SK-N-SH (cell line): ENCODE data around the gene PRKACB. TPM values are rescaled to one million over a fixed set of nuclear protein-coding genes. Genes with fewer than 3 reads are reported as not detected.

Experiments
- CTCF ChIA-PET: fragments of 300-600, 350-600 bp; formaldehyde crosslinking; extraction: SDS; loops from one replicate; lab custom pipeline; 2021; lab: Yijun Ruan, JAX
- POLR2A ChIA-PET: fragments of 350-600 bp; sonication (Branson Sonifier 250); formaldehyde crosslinking; extraction: SDS; loops from one replicate; lab custom pipeline; 2020; ENCODE audit warnings: antibody characterized with exemption, inconsistent platforms; lab: Yijun Ruan, JAX
- DNase-seq: peaks from one replicate; pipeline ENCODE4 v3.0.0; 2012
- H2AFZ ChIP-seq: fragments of 200-600 bp; sonication (generic); 2 replicates; pipeline ENCODE4 v1.8.1; 2016; ENCODE audit warnings: antibody characterized with exemption, mild to moderate bottlenecking, low read depth
- H3F3A ChIP-seq: fragments of 200-600 bp; sonication (generic); replicated peaks from 2 replicates; pipeline ENCODE3; 2016; ENCODE audit warnings: antibody characterized with exemption, mild to moderate bottlenecking; ENCODE audit not compliant: insufficient read depth
- H3K27ac ChIP-seq, 2 experiments: fragments of 200-500 bp in 1 of 2; fragments of 200-600 bp in 1 of 2; sonication (Bioruptor generic) in 1 of 2; sonication (generic), shearing (Covaris generic) in 1 of 2; 2 replicates each; pipeline versions ENCODE4 v1.5.1 to v1.6.1; 2014 to 2016; ENCODE audit warnings: low read depth in 2 of 2, inconsistent platforms in 1 of 2, low read length in 1 of 2, mild to moderate bottlenecking in 1 of 2, mixed read lengths in 1 of 2
- H3K27me3 ChIP-seq: fragments of 200-600 bp; sonication (generic), shearing (Covaris generic); 2 replicates; pipeline ENCODE4 v1.6.1; 2016; ENCODE audit warnings: mixed run types; ENCODE audit not compliant: insufficient read depth
- H3K36me3 ChIP-seq, 2 experiments: fragments of 200-500 bp in 1 of 2; fragments of 200-600 bp in 1 of 2; sonication (Bioruptor generic) in 1 of 2; sonication (generic) in 1 of 2; replicated peaks in 1 of 2; 2 replicates each; pipeline versions ENCODE3 to v1.5.1; 2014 to 2016; ENCODE audit warnings: low read length in 1 of 2, mild to moderate bottlenecking in 1 of 2; ENCODE audit not compliant: insufficient read depth in 2 of 2, control insufficient read depth in 1 of 2
- H3K4me1 ChIP-seq, 2 experiments: fragments of 200-500 bp in 1 of 2; fragments of 200-600 bp in 1 of 2; sonication (Bioruptor generic) in 1 of 2; sonication (generic), shearing (Covaris generic) in 1 of 2; 2 replicates each; pipeline versions ENCODE4 v1.5.1 to v1.6.1; 2014 to 2016; ENCODE audit warnings: low read depth in 1 of 2, low read length in 1 of 2, mixed run types in 1 of 2; ENCODE audit not compliant: insufficient read depth in 2 of 2, control insufficient read depth in 1 of 2
- H3K4me2 ChIP-seq: fragments of 200-600 bp; sonication (generic), shearing (Covaris generic); 2 replicates; pipeline ENCODE4 v1.6.1; 2017; ENCODE audit warnings: mixed run types
- H3K4me3 ChIP-seq, 2 experiments: fragments of 200-500 bp in 1 of 2; fragments of 200-600 bp in 1 of 2; sonication (Bioruptor generic) in 1 of 2; sonication (generic), shearing (Covaris generic) in 1 of 2; 2 replicates each; pipeline versions ENCODE4 v1.5.1 to v1.8.1; 2014 to 2016; ENCODE audit warnings: low read depth in 2 of 2, inconsistent platforms in 1 of 2, low read length in 1 of 2, mild to moderate bottlenecking in 1 of 2, mixed read lengths in 1 of 2, moderate library complexity in 1 of 2
- H3K79me2 ChIP-seq: fragments of 200-600 bp; sonication (generic); 2 replicates; pipeline ENCODE4 v1.8.1; 2017; ENCODE audit warnings: mild to moderate bottlenecking; ENCODE audit not compliant: insufficient read depth
- H3K9ac ChIP-seq: fragments of 200-600 bp; sonication (generic); 2 replicates; pipeline ENCODE4 v1.6.1; 2017; ENCODE audit warnings: mixed run types
- H3K9me2 ChIP-seq: fragments of 200-600 bp; sonication (generic); 2 replicates; pipeline ENCODE4 v1.6.1; 2017; ENCODE audit warnings: mixed run types
- H3K9me3 ChIP-seq: fragments of 200-600 bp; sonication (generic); 2 replicates; pipeline ENCODE4 v1.6.1; 2017; ENCODE audit warnings: mixed run types, mild to moderate bottlenecking, moderate library complexity
- H4K20me1 ChIP-seq: fragments of 200-600 bp; sonication (generic); 2 replicates; pipeline ENCODE4 v1.6.1; 2017; ENCODE audit warnings: mild to moderate bottlenecking, mixed run types; ENCODE audit not compliant: insufficient read depth
- ELF1 ChIP-seq: IDR thresholded peaks from 2 replicates; pipeline ENCODE4 v1.4.0; 2012
- EZH2phosphoT487 ChIP-seq: fragments of 200-600 bp; sonication (generic); IDR thresholded peaks from 2 replicates; pipeline ENCODE4 v1.6.1; 2017; ENCODE audit warnings: low read depth, mixed run types, mild to moderate bottlenecking, antibody characterized with exemption, moderate library complexity, borderline replicate concordance
- FOSL2 ChIP-seq: IDR thresholded peaks from 2 replicates; pipeline ENCODE4 v1.4.0; 2012; ENCODE audit warnings: low read depth, mild to moderate bottlenecking, moderate library complexity, borderline replicate concordance
- FOXM1 ChIP-seq: IDR thresholded peaks from 2 replicates; pipeline ENCODE4 v1.4.0; 2012; ENCODE audit warnings: low read depth, mild to moderate bottlenecking
- GABPA ChIP-seq: IDR thresholded peaks from 2 replicates; pipeline ENCODE4 v1.4.0; 2012; ENCODE audit warnings: low read depth, mild to moderate bottlenecking
- IRF3 ChIP-seq: fragments of 150-350 bp; IDR thresholded peaks from 2 replicates; pipeline ENCODE4 v1.6.1; 2016; ENCODE audit warnings: mild to moderate bottlenecking, low read depth, low read length
- JUND ChIP-seq: IDR thresholded peaks from 2 replicates; pipeline ENCODE4 v1.4.0; 2012
- MEF2A ChIP-seq: IDR thresholded peaks from 2 replicates; pipeline ENCODE4 v1.4.0; 2012; ENCODE audit warnings: low read depth, borderline replicate concordance
- POLR2AphosphoS5 ChIP-seq: IDR thresholded peaks from 2 replicates; pipeline ENCODE4 v1.6.1; 2012; ENCODE audit warnings: low read depth, low read length
- RFX5 ChIP-seq: IDR thresholded peaks from 2 replicates; pipeline ENCODE4 v1.6.1; 2012; ENCODE audit warnings: mild to moderate bottlenecking, improper control_type of control experiment, low read length
- RXRA ChIP-seq: IDR thresholded peaks from 2 replicates; pipeline ENCODE4 v1.4.0; 2012; ENCODE audit warnings: low read depth, mild to moderate bottlenecking, borderline replicate concordance
- SIN3A ChIP-seq: IDR thresholded peaks from 2 replicates; pipeline ENCODE4 v1.6.1; 2012; ENCODE audit warnings: low read depth, mild to moderate bottlenecking, low read length, moderate library complexity, borderline replicate concordance
- SMC3 ChIP-seq: IDR thresholded peaks from 2 replicates; pipeline ENCODE4 v1.6.1; 2012; ENCODE audit warnings: low read depth, low read length, improper control_type of control experiment
- USF1 ChIP-seq: IDR thresholded peaks from 2 replicates; pipeline ENCODE4 v1.4.0; 2012; ENCODE audit warnings: low read depth, borderline replicate concordance
- YY1 ChIP-seq: IDR thresholded peaks from 2 replicates; pipeline ENCODE4 v1.4.0; 2012; ENCODE audit warnings: low read depth, mild to moderate bottlenecking
- WGBS: methylation state at CpG from one replicate; pipeline ENCODE4 v1.1.6; 2017; ENCODE audit warnings: low lambda C conversion rate; 5-methylcytosine and 5-hydroxymethylcytosine counted together
- polyA plus RNA-seq, 3 experiments: library from polyadenylated mRNA; depleted of rRNA; stranded (reverse); fragments of >200 nt; gene quantifications; 2 replicates each; pipeline ENCODE4 v1.2.3, GENCODE V29; 2012
- TF ChIP-seq, protein P1 (sequence below): IDR thresholded peaks from 2 replicates; pipeline ENCODE4 v1.6.1; 2012; ENCODE audit warnings: mild to moderate bottlenecking, low read depth, low read length, moderate library complexity
- TF ChIP-seq, protein P2 (sequence below): fragments of 200-600 bp; sonication (generic); IDR thresholded peaks from 2 replicates; pipeline ENCODE4 v1.6.1; 2017; ENCODE audit warnings: antibody characterized with exemption, mild to moderate bottlenecking, moderate library complexity

Gene PRKACB
- polyA plus RNA-seq, 1 of the 3 experiments (the other 2 are of a cell fraction): 7.5 TPM

DNA sequence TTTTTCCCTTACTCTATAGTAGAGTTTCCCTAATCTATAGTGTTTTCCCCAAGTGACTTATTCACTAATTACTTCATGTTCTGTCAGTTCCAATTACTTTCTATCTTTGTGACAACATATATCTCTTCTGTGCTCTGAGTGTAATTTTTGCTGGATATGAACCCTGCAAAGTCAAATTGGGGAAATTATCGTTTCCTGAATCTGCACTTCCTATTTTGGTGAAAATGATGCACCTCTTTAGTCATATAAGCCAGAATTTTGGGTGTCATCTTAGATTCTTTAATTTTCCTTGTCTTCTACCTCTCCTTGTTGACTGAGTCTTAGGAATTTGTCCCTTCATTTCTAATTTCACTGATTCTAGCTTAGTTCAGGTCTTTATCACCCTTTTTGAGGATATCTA is 33.4 kb upstream of the PRKACB start:
- no peaks in the 10 kb centered on the region for H3K4me1 ChIP-seq

GRCh38 chr1:84116558-84116957 is 27.5 kb upstream of the PRKACB start:
- H3K9ac ChIP-seq: no peak overlapping the region
- ChIA-PET POLR2A (no interaction called here), CTCF (interaction anchor here (1.2 to 2.2 kb wide), 2 partner anchors 10 to 184 kb away, joined by 5 read pairs; no protein-coding TSS in a partner anchor)
- no peaks in the 10 kb centered on the region for H3K9me2 ChIP-seq
- H3K27me3 ChIP-seq: no peaks in the 10 kb centered on the region
- no peak for DNase-seq
- no peak overlapping the region for H2AFZ ChIP-seq
- H3K4me3 ChIP-seq: no peak overlapping the region
- H3F3A ChIP-seq: no peaks in the 10 kb centered on the region
- no peak overlapping the region for H3K27ac ChIP-seq
- no peaks in the 10 kb centered on the region for H4K20me1 ChIP-seq
- no peaks in the 10 kb centered on the region; a peak in 1 of 4 replicates for H3K4me1 ChIP-seq
- peaks cover 11% of the 10 kb centered on the region; the same call in 1 of the 2 replicates for H3K79me2 ChIP-seq
- H3K9me3 ChIP-seq: no peaks in the 10 kb centered on the region
- no peak overlapping the region for H3K4me2 ChIP-seq
- H3K36me3 ChIP-seq: no peaks in the 10 kb centered on the region
- WGBS: 97% methylated on average over 2 of the region's 2 CpGs
- TF ChIP-seq IRF3 (no peak), ELF1 (no peak), SIN3A (no peak), POLR2AphosphoS5 (no peak), SMC3 (no peak), FOSL2 (no peak)
- TF ChIP-seq, protein P1, sequence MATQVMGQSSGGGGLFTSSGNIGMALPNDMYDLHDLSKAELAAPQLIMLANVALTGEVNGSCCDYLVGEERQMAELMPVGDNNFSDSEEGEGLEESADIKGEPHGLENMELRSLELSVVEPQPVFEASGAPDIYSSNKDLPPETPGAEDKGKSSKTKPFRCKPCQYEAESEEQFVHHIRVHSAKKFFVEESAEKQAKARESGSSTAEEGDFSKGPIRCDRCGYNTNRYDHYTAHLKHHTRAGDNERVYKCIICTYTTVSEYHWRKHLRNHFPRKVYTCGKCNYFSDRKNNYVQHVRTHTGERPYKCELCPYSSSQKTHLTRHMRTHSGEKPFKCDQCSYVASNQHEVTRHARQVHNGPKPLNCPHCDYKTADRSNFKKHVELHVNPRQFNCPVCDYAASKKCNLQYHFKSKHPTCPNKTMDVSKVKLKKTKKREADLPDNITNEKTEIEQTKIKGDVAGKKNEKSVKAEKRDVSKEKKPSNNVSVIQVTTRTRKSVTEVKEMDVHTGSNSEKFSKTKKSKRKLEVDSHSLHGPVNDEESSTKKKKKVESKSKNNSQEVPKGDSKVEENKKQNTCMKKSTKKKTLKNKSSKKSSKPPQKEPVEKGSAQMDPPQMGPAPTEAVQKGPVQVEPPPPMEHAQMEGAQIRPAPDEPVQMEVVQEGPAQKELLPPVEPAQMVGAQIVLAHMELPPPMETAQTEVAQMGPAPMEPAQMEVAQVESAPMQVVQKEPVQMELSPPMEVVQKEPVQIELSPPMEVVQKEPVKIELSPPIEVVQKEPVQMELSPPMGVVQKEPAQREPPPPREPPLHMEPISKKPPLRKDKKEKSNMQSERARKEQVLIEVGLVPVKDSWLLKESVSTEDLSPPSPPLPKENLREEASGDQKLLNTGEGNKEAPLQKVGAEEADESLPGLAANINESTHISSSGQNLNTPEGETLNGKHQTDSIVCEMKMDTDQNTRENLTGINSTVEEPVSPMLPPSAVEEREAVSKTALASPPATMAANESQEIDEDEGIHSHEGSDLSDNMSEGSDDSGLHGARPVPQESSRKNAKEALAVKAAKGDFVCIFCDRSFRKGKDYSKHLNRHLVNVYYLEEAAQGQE: no peak

More for the DNA sequence above, 33.4 kb upstream of the PRKACB start:
- Histone ChIP-seq H3K27me3 (no peaks in the 10 kb centered on the region), H3K9me2 (no peaks in the 10 kb centered on the region), H3K27ac (no peak overlapping the region), H3K4me2 (no peak overlapping the region), H3K4me3 (no peak overlapping the region), H3K36me3 (peaks cover 0 to 4% of the 10 kb centered on the region in 2 experiments), H4K20me1 (no peaks in the 10 kb centered on the region), H3F3A (peaks cover 12% of the 10 kb centered on the region), H3K9me3 (no peaks in the 10 kb centered on the region), H3K79me2 (peaks cover 10% of the 10 kb centered on the region; the same call in 1 of the 2 replicates), H3K9ac (no peak overlapping the region), H2AFZ (no peak overlapping the region)
- ChIA-PET POLR2A (no interaction called here), CTCF (interaction anchor here (1.6 kb wide), 1 partner anchor 13 kb away, joined by 5 read pairs; no protein-coding TSS in a partner anchor)
- DNase-seq: no peak
- 97% methylated on average over 1 of the region's 1 CpG for WGBS
- no peak for TF ChIP-seq JUND
- TF ChIP-seq IRF3: no peak
- no peak for TF ChIP-seq FOSL2
- no peak for TF ChIP-seq MEF2A
- TF ChIP-seq POLR2AphosphoS5: no peak
- no peak for TF ChIP-seq EZH2phosphoT487
- TF ChIP-seq FOXM1: no peak
- TF ChIP-seq RFX5: no peak
- no peak for TF ChIP-seq RXRA
- no peak for TF ChIP-seq GABPA
- TF ChIP-seq, protein P2, sequence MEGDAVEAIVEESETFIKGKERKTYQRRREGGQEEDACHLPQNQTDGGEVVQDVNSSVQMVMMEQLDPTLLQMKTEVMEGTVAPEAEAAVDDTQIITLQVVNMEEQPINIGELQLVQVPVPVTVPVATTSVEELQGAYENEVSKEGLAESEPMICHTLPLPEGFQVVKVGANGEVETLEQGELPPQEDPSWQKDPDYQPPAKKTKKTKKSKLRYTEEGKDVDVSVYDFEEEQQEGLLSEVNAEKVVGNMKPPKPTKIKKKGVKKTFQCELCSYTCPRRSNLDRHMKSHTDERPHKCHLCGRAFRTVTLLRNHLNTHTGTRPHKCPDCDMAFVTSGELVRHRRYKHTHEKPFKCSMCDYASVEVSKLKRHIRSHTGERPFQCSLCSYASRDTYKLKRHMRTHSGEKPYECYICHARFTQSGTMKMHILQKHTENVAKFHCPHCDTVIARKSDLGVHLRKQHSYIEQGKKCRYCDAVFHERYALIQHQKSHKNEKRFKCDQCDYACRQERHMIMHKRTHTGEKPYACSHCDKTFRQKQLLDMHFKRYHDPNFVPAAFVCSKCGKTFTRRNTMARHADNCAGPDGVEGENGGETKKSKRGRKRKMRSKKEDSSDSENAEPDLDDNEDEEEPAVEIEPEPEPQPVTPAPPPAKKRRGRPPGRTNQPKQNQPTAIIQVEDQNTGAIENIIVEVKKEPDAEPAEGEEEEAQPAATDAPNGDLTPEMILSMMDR: no peak
- no peak for TF ChIP-seq USF1
- no peak for TF ChIP-seq YY1
- TF ChIP-seq SIN3A: no peak
